UCSD-AML1 (cell line): Measurements from ENCODE around the gene AP1M1.

Source experiments
- DNase-seq: peaks from one replicate; lab custom pipeline; 2025; ENCODE audit not compliant: unreplicated experiment; lab: John Stamatoyannopoulos, UW

The AP1M1 gene

DNA sequence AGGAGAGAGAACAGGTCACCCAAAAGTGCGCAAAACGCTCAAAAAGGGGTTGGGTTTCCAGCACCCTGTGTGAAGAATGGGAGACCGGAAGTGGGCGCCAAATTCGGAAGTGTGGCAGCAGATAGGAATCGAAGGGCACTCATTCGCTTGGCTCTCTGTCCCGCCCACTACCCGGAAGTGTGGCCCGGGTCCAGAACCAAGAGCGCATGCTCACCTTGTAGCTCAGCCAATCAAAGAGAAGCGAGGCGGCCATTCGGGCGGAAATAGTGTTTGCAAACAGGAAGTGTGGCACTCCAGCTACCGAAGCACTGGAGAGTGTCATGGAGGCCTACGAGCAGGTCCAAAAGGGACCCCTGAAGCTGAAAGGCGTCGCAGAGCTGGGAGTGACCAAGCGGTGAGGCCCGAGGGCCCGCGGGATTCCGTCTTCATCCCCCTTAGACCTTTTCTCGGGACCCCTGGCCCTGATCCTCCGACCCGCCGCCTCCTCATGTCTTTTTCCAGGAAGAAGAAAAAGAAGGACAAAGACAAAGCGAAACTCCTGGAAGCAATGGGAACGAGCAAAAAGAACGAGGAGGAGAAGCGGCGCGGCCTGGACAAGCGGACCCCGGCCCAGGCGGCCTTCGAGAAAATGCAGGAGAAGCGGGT, 12.5 kb upstream of the AP1M1 start, which contains the start of gene FAM32A:
TSS of gene FAM32A (plus strand) at position 288 of the 645 bp plus-strand sequence. CDS start at position 321, 33 bp downstream.
- DNase-seq = peak; percentile 98

DNA sequence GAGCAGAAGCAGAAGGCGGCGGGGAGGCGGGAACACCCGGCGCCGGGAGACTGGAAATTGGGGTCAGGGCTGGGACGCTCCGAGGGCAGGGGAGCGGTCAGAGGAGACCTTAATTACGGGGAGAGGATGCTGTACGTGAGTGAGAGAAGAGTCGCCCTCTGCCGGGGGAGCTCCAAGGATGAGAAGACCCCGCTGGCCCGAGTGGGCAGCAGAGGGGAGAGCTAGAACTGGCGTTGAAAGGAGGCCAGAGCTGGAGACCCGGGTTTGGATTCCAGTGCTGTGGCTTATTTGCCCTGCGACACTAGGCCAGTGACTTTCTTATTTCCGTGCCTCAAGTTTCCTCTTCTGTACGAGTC, 12.0 kb upstream of the AP1M1 start:
- DNase-seq = peak; percentile 48

DNA sequence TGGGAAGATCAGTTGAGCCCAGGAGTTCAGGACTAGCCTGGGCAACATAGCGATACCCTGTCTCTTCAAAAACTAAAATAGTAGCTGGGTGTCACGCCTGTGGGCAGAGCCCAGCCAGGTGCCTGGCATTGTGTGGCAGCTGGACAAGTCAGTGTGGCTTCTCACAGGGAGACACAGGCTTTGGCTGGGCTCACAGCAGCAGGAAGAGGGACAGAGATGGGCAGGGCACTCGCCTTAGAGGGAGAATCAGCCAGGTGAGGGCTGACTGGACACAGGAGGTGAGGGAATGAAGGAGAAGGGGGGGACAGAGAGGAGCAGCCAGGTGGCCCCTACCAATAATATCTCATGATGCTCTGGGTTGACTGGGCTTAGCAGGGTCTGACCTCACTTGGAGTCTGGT, 9.2 kb upstream of the AP1M1 start:
- DNase-seq = no peak

DNA sequence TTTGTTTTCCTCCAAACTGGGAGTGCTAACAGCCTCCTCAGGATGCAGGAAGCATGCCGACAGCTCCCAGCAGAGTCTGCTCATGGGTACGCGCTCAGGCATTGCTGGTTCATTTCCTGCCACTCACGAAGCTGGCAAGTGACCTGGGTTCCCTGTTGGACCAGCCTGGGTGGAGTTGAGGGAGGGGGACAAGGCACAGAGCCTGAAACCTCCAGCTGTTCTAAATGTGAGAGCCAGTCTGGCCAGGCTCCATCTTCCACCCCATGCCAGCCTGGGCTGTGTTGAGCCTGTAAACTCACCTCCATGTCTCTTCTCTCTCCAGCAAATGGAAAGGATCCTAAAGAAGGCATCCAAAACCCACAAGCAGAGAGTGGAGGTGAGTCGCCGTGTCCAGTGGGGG, 7.5 kb upstream of the AP1M1 start:
- no peak for DNase-seq

DNA sequence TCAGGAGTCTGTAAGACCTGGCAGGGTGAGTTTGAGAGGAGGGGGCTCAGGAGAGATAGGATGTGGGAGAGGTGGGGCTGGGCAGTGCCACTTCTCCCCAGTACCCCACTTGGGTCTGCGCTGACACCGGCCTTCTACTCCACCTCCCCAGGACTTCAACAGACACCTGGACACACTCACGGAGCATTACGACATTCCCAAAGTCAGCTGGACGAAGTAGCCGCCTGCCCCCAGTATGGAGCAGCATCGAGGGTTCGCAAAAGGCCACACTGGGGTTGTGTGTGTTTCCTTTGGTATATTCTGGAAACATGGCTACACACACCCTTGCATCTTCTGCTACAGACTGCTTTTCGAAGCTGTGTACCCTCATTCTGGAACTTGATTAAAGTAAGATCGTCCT, 7.0 kb upstream of the AP1M1 start:
- DNase-seq = no peak

DNA sequence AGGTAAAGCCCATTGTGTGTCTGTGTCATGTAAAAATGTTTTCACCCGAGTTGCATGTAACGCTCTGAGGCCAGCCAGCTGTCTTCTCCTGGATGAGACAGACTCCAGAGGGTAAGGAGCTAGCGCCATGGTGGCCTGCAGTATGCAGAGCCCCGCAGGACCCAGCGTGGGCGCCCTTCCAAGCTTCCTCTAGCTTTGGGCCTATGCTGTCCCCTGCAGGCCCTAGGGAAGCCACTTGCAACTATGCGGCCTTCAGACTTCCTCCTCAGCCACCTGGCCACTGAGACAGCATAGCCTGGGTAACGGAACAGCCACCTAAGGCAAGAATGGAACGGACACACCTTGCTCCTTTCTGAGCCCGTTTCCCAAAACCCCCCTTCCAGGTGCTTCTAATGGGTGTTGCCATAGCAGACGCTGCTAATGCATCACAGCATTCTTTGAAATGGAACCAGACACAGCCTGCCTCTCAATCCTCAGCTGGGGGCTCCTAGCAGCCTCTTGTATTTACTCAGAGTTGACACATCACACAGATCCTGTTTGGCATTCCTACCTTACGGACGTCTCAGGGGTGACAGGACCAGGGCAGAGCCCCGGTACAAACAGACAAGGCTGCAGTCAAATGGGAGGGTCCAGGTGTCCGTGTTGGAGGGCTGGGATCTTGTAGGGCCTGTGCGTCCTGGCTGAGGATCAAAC, 6.3 kb upstream of the AP1M1 start:
- DNase-seq = no peak

DNA sequence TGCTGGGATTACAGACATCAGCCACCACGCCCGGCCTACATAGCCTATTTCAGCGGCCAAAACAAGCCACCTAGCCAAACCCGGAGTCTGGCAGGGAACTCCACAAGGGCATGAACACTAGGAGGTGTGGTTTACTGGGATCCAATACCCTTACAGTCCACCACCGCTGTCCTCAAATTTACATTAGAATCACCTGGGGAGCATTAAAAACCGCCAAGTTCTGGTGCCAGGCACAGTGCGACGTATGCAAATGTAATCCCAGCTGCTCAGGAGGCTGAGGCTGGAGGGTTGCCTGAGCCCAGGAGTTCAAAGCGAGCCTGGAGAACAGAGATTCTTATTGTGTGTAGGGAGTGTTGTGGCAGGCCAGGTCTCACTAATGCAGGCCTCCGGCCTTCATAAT, 4.2 kb upstream of the AP1M1 start:
- no peak for DNase-seq

DNA sequence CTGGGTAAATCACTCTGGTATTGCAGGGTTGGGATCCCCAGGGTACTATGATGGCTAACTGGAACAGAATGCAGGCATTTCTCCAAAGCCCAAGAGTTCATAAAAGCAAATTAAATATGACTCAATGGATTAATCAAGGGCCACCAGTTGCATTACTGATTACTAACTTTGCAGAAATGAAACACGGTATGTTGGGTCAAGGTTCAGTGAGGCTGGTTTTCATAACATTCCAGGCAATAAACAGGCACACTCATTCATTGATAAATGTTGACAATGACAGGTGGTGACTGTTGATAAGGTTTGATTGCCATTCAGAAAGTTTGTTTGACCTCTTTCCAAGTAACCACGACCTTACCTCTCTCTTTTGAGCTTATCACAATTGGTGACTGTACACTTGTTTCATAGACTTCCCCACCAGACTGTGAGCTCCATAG, 506 bp upstream of the AP1M1 start:
- no peak for DNase-seq

DNA sequence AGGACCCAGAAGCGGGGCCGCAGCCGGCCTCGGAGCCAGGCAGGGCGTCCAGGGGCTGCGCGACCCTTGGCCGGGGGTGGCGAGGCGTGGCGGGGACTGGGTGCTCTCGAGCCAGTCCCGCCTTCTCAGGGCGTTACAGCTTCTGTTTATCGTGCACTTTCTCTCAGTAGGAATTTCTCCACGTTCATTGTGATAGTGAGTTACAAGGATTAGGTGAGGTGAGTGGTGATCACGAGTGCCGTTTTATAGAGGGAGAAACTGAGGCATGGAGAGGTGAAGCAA, 600 bp downstream of the AP1M1 start:
- DNase-seq = no peak

DNA sequence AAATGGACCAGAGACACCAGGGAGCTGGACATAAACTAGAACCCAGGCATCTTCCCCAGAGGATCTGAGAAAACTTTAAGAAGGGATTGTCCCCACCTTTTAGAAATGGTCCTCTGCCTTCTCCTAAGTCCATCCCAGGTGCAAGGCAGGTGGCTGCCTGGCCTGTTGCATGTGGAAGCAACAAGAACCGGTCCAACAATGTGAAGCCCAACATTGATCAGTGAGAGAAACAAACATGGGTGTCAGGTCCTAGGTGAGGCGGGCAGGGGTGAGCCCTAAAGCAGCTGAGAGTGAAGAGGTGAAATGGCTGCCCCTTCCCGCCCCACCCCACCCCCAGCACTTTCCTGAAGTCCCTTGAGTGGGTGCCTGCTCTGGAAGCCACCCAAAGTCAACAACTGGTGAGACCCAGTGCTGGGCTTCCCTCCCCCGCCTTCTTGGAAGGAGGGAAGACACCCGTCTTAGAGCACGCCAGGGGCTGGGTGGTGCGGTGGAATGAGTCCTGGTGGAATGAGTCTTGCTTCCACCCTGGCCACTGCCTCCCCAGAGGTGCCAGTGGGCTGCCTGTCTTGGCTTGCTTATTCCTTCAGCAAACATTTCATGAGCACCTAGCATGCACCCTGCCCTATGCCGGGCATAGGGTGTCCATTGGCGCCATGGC, 1.7 kb downstream of the AP1M1 start:
- no peak for DNase-seq

DNA sequence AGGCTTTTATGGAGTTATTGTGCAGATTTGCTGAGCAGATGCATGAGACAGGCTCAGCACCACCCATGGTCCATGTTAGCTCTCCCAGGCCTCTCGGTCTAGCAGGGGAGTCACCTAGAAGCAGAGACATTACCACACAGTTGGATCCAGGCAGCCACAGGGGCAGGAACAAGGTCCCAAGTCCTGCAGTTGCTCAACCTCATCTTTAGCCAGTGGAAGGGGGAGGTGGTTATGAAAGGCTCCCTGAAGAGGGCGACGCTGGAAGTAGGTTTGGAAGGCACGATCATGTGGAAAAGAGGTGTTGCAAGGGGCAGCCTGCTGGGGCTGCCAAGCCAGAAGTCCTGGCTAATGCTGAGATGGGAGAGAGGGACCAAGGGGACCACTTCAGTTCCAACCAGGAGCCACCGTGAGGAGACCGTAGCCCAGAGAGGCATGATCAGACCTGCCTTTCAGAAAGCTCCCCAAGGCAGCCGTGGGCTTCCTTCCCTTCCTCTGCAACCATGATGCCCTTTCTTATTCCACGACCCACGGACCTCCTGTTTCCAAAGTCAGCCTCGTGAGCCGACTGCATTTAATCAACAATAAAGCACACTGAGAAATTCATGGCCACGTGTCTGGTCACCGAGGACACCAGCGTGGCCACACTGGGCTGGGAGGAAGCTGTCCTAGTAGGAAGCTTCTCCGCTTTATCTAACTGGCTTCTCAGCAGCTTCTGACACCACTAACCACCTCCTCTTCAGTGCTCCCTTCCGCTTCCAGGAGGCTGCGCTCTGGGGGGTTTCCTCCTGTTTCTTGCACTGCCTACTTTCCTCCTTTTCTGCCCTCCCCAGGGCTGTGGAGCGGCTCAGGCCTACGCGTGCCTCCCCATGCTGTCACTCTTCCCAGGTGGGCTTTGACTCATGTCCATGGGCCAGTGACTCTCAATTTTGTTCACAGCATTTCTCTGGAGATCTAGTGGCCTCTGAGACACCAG, 2.6 kb downstream of the AP1M1 start:
- peak; percentile 40 for DNase-seq

DNA sequence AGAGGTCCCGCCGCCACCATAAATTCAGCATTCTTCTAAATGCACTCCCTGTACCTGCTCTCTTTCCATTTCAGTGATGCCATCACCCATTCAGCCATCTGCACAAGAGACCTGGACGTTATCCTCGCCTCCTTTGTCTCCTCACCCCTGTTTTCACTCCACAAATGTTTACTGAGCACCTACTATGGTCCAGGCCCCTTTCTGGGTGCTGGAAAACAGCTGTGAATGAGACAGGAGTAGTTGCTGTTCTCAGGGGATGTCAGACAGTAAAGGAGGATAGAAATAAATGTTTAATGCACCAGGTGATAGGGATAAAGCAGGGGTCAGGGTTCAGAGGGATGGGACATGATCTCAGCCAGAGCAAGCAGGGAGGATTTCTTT, 3.3 kb downstream of the AP1M1 start:
- no peak for DNase-seq

DNA sequence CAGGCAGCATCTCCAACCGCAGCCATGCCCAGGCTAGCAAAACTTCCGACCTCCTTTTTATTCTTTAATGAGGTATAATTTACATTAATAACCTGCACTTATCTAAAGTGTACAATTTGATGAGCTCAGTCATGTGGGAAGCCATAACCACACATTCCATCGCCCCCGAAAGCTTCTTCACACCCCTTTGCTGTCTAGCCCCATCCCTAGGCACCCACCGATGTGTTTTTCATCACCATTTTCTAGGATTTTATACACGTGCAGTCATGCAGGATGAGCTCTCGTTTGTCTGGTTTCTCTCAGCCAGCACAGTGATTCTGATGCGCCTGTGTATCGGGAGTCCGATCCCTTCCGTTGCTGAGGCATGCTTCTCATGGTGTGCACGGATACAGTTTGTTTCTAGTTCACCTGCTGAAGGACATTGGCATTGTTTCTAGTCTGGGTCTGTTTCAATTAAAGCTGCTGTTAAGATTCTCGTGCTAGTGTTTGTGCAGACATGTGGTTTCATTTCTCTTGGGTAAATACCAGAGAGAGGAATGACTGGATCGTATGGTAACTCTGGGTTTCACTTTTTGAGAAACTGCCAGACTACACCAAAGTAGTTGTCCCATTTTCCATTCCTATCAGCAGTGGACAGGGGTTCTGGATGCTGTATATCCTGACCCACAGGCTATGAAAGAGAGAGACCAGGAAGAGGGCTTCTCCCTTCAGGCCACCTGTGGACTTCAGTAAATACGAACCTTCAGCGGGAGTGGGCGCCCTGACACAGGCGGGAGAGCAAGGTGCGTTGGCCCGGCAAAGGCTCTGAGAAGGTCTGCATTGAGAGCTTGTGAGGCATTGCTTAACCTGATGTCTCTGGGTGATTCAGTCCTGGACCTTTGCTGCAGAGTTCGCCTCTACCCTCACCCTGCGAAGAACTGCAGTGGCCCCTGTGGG, 4.9 kb downstream of the AP1M1 start:
- DNase-seq = no peak

DNA sequence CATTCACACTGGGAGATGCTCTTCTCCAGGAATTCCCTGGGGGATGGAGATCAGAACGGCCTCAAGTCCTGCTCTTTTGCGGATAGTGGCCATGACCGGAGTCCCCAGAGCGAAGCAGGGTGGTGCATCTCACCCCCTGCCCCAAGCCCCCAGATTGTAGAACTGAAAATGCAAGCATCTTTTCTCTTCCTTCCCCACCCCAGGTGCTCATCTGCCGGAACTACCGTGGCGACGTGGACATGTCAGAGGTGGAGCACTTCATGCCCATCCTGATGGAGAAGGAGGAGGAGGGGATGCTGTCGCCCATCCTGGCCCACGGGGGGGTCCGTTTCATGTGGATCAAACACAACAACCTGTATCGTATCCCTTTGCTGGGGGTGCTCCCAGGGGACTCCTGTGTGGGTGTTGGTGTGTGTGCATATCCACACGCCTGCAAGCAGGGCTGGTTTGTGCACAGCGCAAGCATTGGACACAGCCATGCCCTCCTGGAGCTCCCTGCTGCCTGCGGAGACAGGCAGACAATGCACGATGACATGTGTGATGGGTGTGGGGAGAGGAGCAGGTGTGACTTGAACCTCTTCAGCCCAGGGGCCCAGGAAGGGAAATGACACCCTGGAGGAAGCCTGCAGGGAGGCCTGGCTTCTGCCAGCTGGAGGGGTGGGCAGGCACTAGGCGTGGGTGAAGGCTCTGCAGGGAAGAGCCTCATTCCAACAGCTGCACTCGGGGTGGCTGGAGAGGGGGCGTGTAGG, 5.7 kb downstream of the AP1M1 start:
- DNase-seq = no peak

DNA sequence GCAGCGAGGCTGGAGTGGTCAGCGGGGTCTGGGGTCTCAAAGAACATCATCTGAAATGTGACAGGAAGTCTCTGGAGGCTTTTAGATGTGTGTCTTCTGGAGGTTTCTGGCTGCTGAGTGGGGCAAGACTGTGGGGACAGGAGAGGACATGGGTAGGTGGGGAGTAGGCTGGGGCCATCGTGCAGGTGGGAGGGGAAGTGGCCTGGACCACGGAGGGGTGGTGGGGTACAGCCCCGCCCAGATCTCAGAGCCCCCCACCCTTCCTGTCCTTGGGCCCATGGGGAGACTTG, 6.2 kb downstream of the AP1M1 start:
- no peak for DNase-seq

DNA sequence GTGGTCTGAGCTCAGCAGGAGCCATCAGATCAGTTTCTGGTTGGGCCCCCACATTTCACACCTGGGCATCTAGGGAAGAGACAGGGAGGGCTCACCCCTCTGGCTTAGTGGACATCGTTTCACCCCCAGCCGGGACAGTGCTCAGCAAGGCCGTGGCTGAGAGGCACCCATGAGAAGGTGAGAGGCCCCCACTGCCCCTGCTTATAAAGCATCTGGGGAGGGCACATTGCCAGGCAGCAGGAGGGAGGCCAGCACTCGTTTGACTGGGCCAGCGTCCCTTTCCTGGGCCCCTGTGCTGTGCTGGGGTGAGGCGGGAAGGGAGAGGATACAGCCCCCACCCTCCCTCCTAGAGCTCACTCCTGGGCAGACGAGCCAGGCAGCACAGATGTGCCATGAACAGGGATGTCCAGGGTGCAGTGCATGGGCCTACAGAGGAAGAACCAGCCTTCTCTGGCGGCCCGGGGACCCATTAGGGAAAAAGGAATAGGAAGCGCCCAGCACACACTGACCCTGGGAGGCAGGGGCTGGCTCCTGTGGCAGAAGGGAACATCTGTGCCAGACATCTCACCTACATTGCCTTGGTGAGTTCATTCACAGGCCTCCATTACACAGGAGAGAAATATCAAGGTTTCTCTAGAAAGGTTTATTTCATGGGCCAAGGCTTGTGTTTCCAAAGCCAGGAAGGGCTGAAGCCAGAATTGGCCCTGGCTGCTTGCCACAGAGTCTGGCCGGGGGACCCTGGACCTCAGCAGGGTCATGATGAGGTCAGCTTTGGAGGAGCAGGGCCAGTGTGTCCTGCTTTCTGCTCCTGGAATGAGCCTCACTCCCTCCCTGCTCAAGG, 7.7 kb downstream of the AP1M1 start:
- no peak for DNase-seq

DNA sequence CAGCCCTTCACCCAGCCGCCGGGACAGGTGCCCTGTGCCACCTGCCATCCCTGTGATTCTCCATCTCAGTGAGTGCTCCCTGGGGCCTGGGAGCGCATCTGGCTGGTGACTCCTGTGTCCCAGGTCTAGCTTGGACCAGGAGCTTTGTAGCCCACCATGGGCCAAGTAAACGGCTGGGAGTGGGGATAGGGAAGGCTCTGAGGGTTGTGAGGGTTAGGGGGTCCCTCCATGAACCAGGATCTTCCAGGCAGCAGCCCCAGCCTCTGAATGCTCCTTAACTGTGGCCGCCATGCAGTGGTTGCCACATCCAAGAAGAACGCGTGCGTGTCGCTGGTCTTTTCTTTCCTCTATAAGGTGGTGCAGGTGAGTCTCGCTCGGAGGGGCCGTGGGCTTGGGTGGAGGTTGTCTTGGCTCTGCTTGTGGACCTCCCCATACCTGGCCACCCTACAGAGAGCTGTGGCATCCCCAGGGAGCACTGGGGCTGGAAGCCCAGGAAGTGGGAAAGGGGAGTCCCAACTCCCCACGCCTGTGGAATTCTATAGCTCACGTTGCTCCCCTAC, 8.4 kb downstream of the AP1M1 start:
- no peak for DNase-seq

DNA sequence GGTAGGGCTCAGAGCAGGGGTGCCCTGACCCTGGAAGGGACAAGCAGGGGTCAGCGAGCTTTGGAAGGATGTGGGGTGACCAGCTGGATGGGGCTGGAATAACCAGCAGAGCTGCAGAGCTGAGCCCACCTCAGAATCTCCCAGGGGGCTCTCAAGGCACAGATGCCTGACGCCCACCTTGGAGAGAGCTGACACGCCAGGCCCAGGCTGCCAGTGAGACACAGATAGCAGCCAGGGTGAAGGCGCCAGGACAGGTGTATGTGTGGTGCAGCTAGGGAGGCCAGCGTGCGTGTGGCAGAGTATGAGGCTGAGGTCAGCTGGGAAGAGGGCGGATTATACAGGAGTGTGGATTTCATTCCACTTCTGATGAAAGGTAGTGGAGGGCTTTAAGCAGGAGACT, 8.9 kb downstream of the AP1M1 start:
- no peak for DNase-seq

DNA sequence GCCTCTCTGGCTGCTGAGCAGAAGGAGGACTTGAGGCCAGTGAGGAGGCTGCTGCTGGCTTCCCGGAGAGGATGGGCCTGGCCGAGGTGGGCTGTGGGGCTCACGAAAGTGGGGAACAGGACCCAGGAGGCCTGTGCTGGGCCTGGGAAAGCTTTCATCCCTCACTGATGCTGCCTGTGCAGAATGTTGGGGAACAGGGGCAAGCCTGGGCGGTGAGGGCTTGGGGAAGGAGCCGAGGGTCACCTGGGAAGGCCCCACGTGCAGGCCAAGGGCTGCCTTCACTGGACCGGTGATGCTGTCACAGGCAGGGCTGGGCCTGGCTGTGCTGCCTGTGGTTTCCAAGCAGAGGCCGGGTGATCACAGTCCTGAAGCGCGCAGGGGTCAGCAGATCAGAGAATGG, 9.4 kb downstream of the AP1M1 start:
- DNase-seq = no peak
